ENCODE results near the gene HFM1.
"Not testable (repeated sequence)": the region's sequence is repeated elsewhere in the genome, so short reads cannot be mapped to it uniquely, and the experiment has no call there.

The HFM1 gene

GRCh38 chr1:91303165-91303564 lies 101.5 kb downstream of the HFM1 start:
- H3K9me2 ChIP-seq (replicated peaks; ENCODE audit: control insufficient read depth, low read length): no peaks in the 10 kb centered on the region
- no peaks in the 10 kb centered on the region for H3K4me1 ChIP-seq (ENCODE audit: control insufficient read depth, low read length)
- H3F3A ChIP-seq (ENCODE audit: control insufficient read depth, insufficient read depth): no peaks in the 10 kb centered on the region
- no peak overlapping the region for H3K27ac ChIP-seq (ENCODE audit: low read depth, low read length)
- H3K36me3 ChIP-seq (ENCODE audit: control insufficient read depth, low read length): no peaks in the 10 kb centered on the region
- no peak overlapping the region for H3K4me3 ChIP-seq (ENCODE audit: low read length)
- no peaks in the 10 kb centered on the region for H4K20me1 ChIP-seq (ENCODE audit: control insufficient read depth, insufficient read depth, low read depth, low read length)
- H3K79me2 ChIP-seq (ENCODE audit: control insufficient read depth, low read length): no peaks in the 10 kb centered on the region
- no peak overlapping the region for H3K4me2 ChIP-seq (ENCODE audit: low read length)
- TF ChIP-seq EZH2phosphoT487 (IDR thresholded peaks at IDR 0.05; ENCODE audit: borderline replicate concordance, low read length) (no peak), CTCF (IDR thresholded peaks at IDR 0.05; ENCODE audit: low read depth, low read length, poor library complexity, severe bottlenecking) (no peak)
- peaks cover 2% of the 10 kb centered on the region; the same call in 1 of the 2 replicates for H3K9me3 ChIP-seq (ENCODE audit: control insufficient read depth, insufficient read depth, low read length)
- H3K27me3 ChIP-seq (ENCODE audit: control insufficient read depth, low read length): no peaks in the 10 kb centered on the region

GRCh38 chr1:91288843-91289553 lies 115.6 kb downstream of the HFM1 start:
- not testable (repeated sequence) for H3K4me3 ChIP-seq (ENCODE audit: low read length); H3K9me2 ChIP-seq (replicated peaks; ENCODE audit: control insufficient read depth, low read length); H3K27ac ChIP-seq (ENCODE audit: low read depth, low read length); H3F3A ChIP-seq (ENCODE audit: control insufficient read depth, insufficient read depth); H3K9me3 ChIP-seq (ENCODE audit: control insufficient read depth, insufficient read depth, low read length); H3K4me2 ChIP-seq (ENCODE audit: low read length); H4K20me1 ChIP-seq (ENCODE audit: control insufficient read depth, insufficient read depth, low read depth, low read length); H3K27me3 ChIP-seq (ENCODE audit: control insufficient read depth, low read length); H3K4me1 ChIP-seq (ENCODE audit: control insufficient read depth, low read length); H3K79me2 ChIP-seq (ENCODE audit: control insufficient read depth, low read length); H3K36me3 ChIP-seq (ENCODE audit: control insufficient read depth, low read length)

GRCh38 chr1:91286962-91287317 lies 117.7 kb downstream of the HFM1 start:
- H3F3A ChIP-seq (ENCODE audit: control insufficient read depth, insufficient read depth); H3K4me1 ChIP-seq (ENCODE audit: control insufficient read depth, low read length); H3K36me3 ChIP-seq (ENCODE audit: control insufficient read depth, low read length); H3K27ac ChIP-seq (ENCODE audit: low read depth, low read length); H3K4me2 ChIP-seq (ENCODE audit: low read length); H4K20me1 ChIP-seq (ENCODE audit: control insufficient read depth, insufficient read depth, low read depth, low read length); H3K9me2 ChIP-seq (replicated peaks; ENCODE audit: control insufficient read depth, low read length); H3K9me3 ChIP-seq (ENCODE audit: control insufficient read depth, insufficient read depth, low read length); H3K4me3 ChIP-seq (ENCODE audit: low read length); H3K79me2 ChIP-seq (ENCODE audit: control insufficient read depth, low read length); H3K27me3 ChIP-seq (ENCODE audit: control insufficient read depth, low read length): not testable (repeated sequence)

GRCh38 chr1:91286259-91286961 lies 118.2 kb downstream of the HFM1 start:
- H3K27ac ChIP-seq (ENCODE audit: low read depth, low read length); H3K4me3 ChIP-seq (ENCODE audit: low read length); H3K9me2 ChIP-seq (replicated peaks; ENCODE audit: control insufficient read depth, low read length); H3K27me3 ChIP-seq (ENCODE audit: control insufficient read depth, low read length); H3K4me1 ChIP-seq (ENCODE audit: control insufficient read depth, low read length); H3K4me2 ChIP-seq (ENCODE audit: low read length); H3K79me2 ChIP-seq (ENCODE audit: control insufficient read depth, low read length); H3K9me3 ChIP-seq (ENCODE audit: control insufficient read depth, insufficient read depth, low read length); H3F3A ChIP-seq (ENCODE audit: control insufficient read depth, insufficient read depth); H4K20me1 ChIP-seq (ENCODE audit: control insufficient read depth, insufficient read depth, low read depth, low read length); H3K36me3 ChIP-seq (ENCODE audit: control insufficient read depth, low read length): not testable (repeated sequence)

GRCh38 chr1:91283421-91283726 lies 121.3 kb downstream of the HFM1 start:
- Histone ChIP-seq H3K4me3 (ENCODE audit: low read length) (no peak overlapping the region), H3K9me2 (replicated peaks; ENCODE audit: control insufficient read depth, low read length) (no peaks in the 10 kb centered on the region), H3K27ac (ENCODE audit: low read depth, low read length) (no peak overlapping the region), H3K79me2 (ENCODE audit: control insufficient read depth, low read length) (no peaks in the 10 kb centered on the region), H3K9me3 (ENCODE audit: control insufficient read depth, insufficient read depth, low read length) (no peaks in the 10 kb centered on the region), H3K36me3 (ENCODE audit: control insufficient read depth, low read length) (no peaks in the 10 kb centered on the region), H3K4me2 (ENCODE audit: low read length) (no peak overlapping the region), H3K4me1 (ENCODE audit: control insufficient read depth, low read length) (0 out of 2 replicates have a peak, but pooled peaks cover 3% of the 10 kb centered on the region), H4K20me1 (ENCODE audit: control insufficient read depth, insufficient read depth, low read depth, low read length) (no peaks in the 10 kb centered on the region), H3K27me3 (ENCODE audit: control insufficient read depth, low read length) (peaks cover 3% of the 10 kb centered on the region; the same call in 1 of the 2 replicates), H3F3A (ENCODE audit: control insufficient read depth, insufficient read depth) (no peaks in the 10 kb centered on the region)
- TF ChIP-seq EZH2phosphoT487 (IDR thresholded peaks at IDR 0.05; ENCODE audit: borderline replicate concordance, low read length) (no peak), CTCF (IDR thresholded peaks at IDR 0.05; ENCODE audit: low read depth, low read length, poor library complexity, severe bottlenecking) (no peak)

All from DOHH2 (cell line).